Neuronal stem cell (in vitro differentiated cells): ENCODE data around the gene PNPLA2.

Experiments
- DNase-seq: peaks from one replicate; pipeline ENCODE4 v3.0.0-alpha.2; 2013; ENCODE audit warnings: low spot score
- H2AFZ ChIP-seq: one replicate; pipeline ENCODE4 v1.6.1; 2013; ENCODE audit warnings: mild to moderate bottlenecking, low read length, inconsistent platforms
- H2AK5ac ChIP-seq: 2 replicates; pipeline ENCODE4 v1.6.1; 2013; ENCODE audit warnings: low read depth, mild to moderate bottlenecking, inconsistent platforms, low read length, moderate library complexity, mixed read lengths
- H2BK120ac ChIP-seq: 2 replicates; pipeline ENCODE4 v1.6.1; 2013; ENCODE audit warnings: low read depth, mild to moderate bottlenecking, inconsistent platforms, low read length, moderate library complexity, mixed read lengths
- H2BK12ac ChIP-seq: one replicate; pipeline ENCODE4 v1.6.1; 2013; ENCODE audit warnings: low read length, inconsistent platforms
- H2BK15ac ChIP-seq: 2 replicates; pipeline ENCODE4 v1.6.1; 2013; ENCODE audit warnings: mild to moderate bottlenecking, low read length, inconsistent platforms, mixed read lengths
- H2BK5ac ChIP-seq: one replicate; pipeline ENCODE4 v1.6.1; 2013; ENCODE audit warnings: inconsistent platforms, mild to moderate bottlenecking, low read length, moderate library complexity
- H3K14ac ChIP-seq: one replicate; pipeline ENCODE4 v1.6.1; 2013; ENCODE audit warnings: low read length, inconsistent platforms
- H3K18ac ChIP-seq: 2 replicates; pipeline ENCODE4 v1.6.1; 2013; ENCODE audit warnings: low read length, inconsistent platforms
- H3K23ac ChIP-seq: 2 replicates; pipeline ENCODE4 v1.6.1; 2013; ENCODE audit warnings: low read depth, mild to moderate bottlenecking, mixed read lengths, low read length, inconsistent platforms; ENCODE audit not compliant: poor library complexity
- H3K27ac ChIP-seq: replicated peaks from 3 replicates; pipeline ENCODE4 v1.5.1; 2013; ENCODE audit warnings: low read length, inconsistent platforms
- H3K27me3 ChIP-seq, 3 experiments: 2 replicates each; pipeline ENCODE4 v1.6.1; 2013; ENCODE audit warnings: low read length in 3 of 3, mild to moderate bottlenecking in 2 of 3, inconsistent platforms in 1 of 3, low read depth in 1 of 3, mixed read lengths in 1 of 3, moderate library complexity in 1 of 3; ENCODE audit not compliant: control insufficient read depth in 3 of 3, insufficient read depth in 3 of 3
- H3K36me3 ChIP-seq, 2 donors: replicated peaks in 1 of 2; 2 replicates each; pipeline ENCODE4 v1.6.1; 2013; ENCODE audit warnings: low read length in 2 of 2; ENCODE audit not compliant: control insufficient read depth in 2 of 2, insufficient read depth in 2 of 2
- H3K4ac ChIP-seq: 2 replicates; pipeline ENCODE4 v1.6.1; 2013; ENCODE audit warnings: inconsistent platforms, mild to moderate bottlenecking, low read length, moderate library complexity
- H3K4me1 ChIP-seq, 2 donors: 1 replicate in 1 of 2; 2 replicates in 1 of 2; pipeline ENCODE4 v1.6.1; 2013; ENCODE audit warnings: low read length in 2 of 2, low read depth in 1 of 2; ENCODE audit not compliant: control insufficient read depth in 2 of 2, insufficient read depth in 1 of 2
- H3K4me2 ChIP-seq: one replicate; pipeline ENCODE4 v1.6.1; 2013; ENCODE audit warnings: mild to moderate bottlenecking, low read length, inconsistent platforms; ENCODE audit not compliant: insufficient read depth, poor library complexity, severe bottlenecking
- H3K4me3 ChIP-seq, 2 donors: 2 replicates each; pipeline ENCODE4 v1.5.1; 2013; ENCODE audit warnings: low read length in 2 of 2, mild to moderate bottlenecking in 2 of 2, inconsistent platforms in 1 of 2, moderate library complexity in 1 of 2
- H3K79me1 ChIP-seq: one replicate; pipeline ENCODE4 v1.6.1; 2013; ENCODE audit warnings: low read depth, mild to moderate bottlenecking, inconsistent platforms, low read length, moderate library complexity
- H3K9ac ChIP-seq: one replicate; pipeline ENCODE4 v1.6.1; 2013; ENCODE audit warnings: mild to moderate bottlenecking, low read depth, low read length, inconsistent platforms; ENCODE audit not compliant: poor library complexity
- H3K9me3 ChIP-seq, 2 donors: replicated peaks in 1 of 2; 2 replicates each; pipeline versions ENCODE3 to v1.6.1; 2013; ENCODE audit warnings: low read length in 2 of 2, mild to moderate bottlenecking in 2 of 2, inconsistent platforms in 1 of 2, low read depth in 1 of 2, mixed read lengths in 1 of 2, moderate library complexity in 1 of 2; ENCODE audit not compliant: control insufficient read depth in 2 of 2, insufficient read depth in 1 of 2
- H4K8ac ChIP-seq: one replicate; pipeline ENCODE4 v1.6.1; 2013; ENCODE audit warnings: low read depth, mild to moderate bottlenecking, inconsistent platforms, low read length, moderate library complexity
- H4K91ac ChIP-seq: one replicate; pipeline ENCODE4 v1.6.1; 2013; ENCODE audit warnings: low read length, low read depth, mild to moderate bottlenecking, inconsistent platforms; ENCODE audit not compliant: poor library complexity
- WGBS, 2 donors: extraction: QIAGEN DNeasy Blood & Tissue Kit; methylation state at CpG; one replicate each; pipeline ENCODE4 v1.1.7; 2013; ENCODE audit warnings: missing lambda C conversion rate in 2 of 2, mixed read lengths in 1 of 2; ENCODE audit not compliant: insufficient read length in 2 of 2, insufficient replicate concordance in 1 of 2; ENCODE audit errors: extremely low coverage in 2 of 2; 5-methylcytosine and 5-hydroxymethylcytosine counted together

Gene PNPLA2

GRCh38 chr11:844693-845644 lies 26.3 kb downstream of the PNPLA2 start:
- H3K4me2 ChIP-seq: peak overlapping the region; percentile 82
- H2BK5ac ChIP-seq: peak overlapping the region; percentile 69
- H4K8ac ChIP-seq: no peak overlapping the region
- DNase-seq: no peak
- peaks cover 12 to 15% of the 10 kb centered on the region in 2 donors for H3K36me3 ChIP-seq
- H3K9ac ChIP-seq: no peak overlapping the region
- H3K23ac ChIP-seq: no peak overlapping the region
- H2AK5ac ChIP-seq: peak overlapping the region; percentile 100
- no peak overlapping the region for H3K4ac ChIP-seq
- no peak overlapping the region for H2AFZ ChIP-seq
- WGBS, 2 donors: no CpG with 5 or more reads among the region's 31 CpGs
- H3K27ac ChIP-seq: peak overlapping the region; percentile 84
- peak overlapping the region; percentile 100 for H2BK12ac ChIP-seq
- H3K4me1 ChIP-seq: peaks cover 30 to 36% of the 10 kb centered on the region in 2 donors
- H2BK120ac ChIP-seq: peak overlapping the region; percentile 91
- H3K79me1 ChIP-seq: peaks cover 17% of the 10 kb centered on the region
- peaks cover 0 to 9% (median 0%) of the 10 kb centered on the region in 3 experiments for H3K27me3 ChIP-seq
- no peaks in the 10 kb centered on the region for H3K9me3 ChIP-seq
- H3K14ac ChIP-seq: peak overlapping the region; percentile 49
- H2BK15ac ChIP-seq: peak overlapping the region; percentile 30
- no peak overlapping the region for H4K91ac ChIP-seq
- H3K4me3 ChIP-seq: peak overlapping the region; percentile 43 to 96
- peak overlapping the region; percentile 83 for H3K18ac ChIP-seq

- H2BK15ac ChIP-seq: peak overlapping the region; percentile 30
- no peak overlapping the region for H3K27ac ChIP-seq
- peak overlapping the region; percentile 100 for H2AK5ac ChIP-seq
- H2BK12ac ChIP-seq: peak overlapping the region; percentile 97
- H3K36me3 ChIP-seq: peaks cover 2 to 5% of the 10 kb centered on the region in 2 donors
- H3K9me3 ChIP-seq: no peaks in the 10 kb centered on the region
- peaks cover 32 to 40% of the 10 kb centered on the region in 2 donors for H3K4me1 ChIP-seq
- H2BK5ac ChIP-seq: peak overlapping the region; percentile 56
- H3K4me3 ChIP-seq: no peak overlapping the region
- no peak overlapping the region for H4K8ac ChIP-seq
- H3K4me2 ChIP-seq: no peak overlapping the region
- no CpG with 5 or more reads among the region's 8 CpGs for WGBS, 2 donors
- peaks cover 16% of the 10 kb centered on the region for H3K79me1 ChIP-seq
- H3K27me3 ChIP-seq: peaks cover 0 to 19% (median 0%) of the 10 kb centered on the region in 3 experiments
- peak overlapping the region; percentile 0 for H3K23ac ChIP-seq
- no peak overlapping the region for H3K9ac ChIP-seq
- DNase-seq: no peak
- no peak overlapping the region for H4K91ac ChIP-seq
- H3K18ac ChIP-seq: peak overlapping the region; percentile 78
- H3K4ac ChIP-seq: no peak overlapping the region
- no peak overlapping the region for H2BK120ac ChIP-seq
- no peak overlapping the region for H3K14ac ChIP-seq
- no peak overlapping the region for H2AFZ ChIP-seq
These were observed 27.3 kb downstream of the PNPLA2 start for GRCh38 chr11:845872-846495.

- Histone ChIP-seq H3K18ac (peak overlapping the region; percentile 27), H2BK5ac (peak overlapping the region; percentile 56), H2AFZ (no peak overlapping the region), H3K14ac (no peak overlapping the region), H3K27me3 (peaks cover 0 to 20% (median 0%) of the 10 kb centered on the region in 3 experiments), H2BK120ac (no peak overlapping the region), H3K4me2 (no peak overlapping the region), H2BK12ac (peak overlapping the region; percentile 0), H3K4me1 (peaks cover 32 to 43% of the 10 kb centered on the region in 2 donors), H2AK5ac (peak overlapping the region; percentile 100), H4K91ac (no peak overlapping the region), H3K9me3 (no peaks in the 10 kb centered on the region), H3K23ac (peak overlapping the region; percentile 0), H3K4me3 (no peak overlapping the region), H3K27ac (no peak overlapping the region), H3K9ac (no peak overlapping the region), H4K8ac (no peak overlapping the region), H3K79me1 (peaks cover 16% of the 10 kb centered on the region), H3K4ac (no peak overlapping the region), H3K36me3 (no peaks in the 10 kb centered on the region), H2BK15ac (no peak overlapping the region)
- no CpG with 5 or more reads among the region's 11 CpGs for WGBS, 2 donors
- DNase-seq: no peak
These were observed 27.9 kb downstream of the PNPLA2 start for GRCh38 chr11:846496-847098.
